Skeletal muscle satellite cell (primary cell): ENCODE data around the gene UBE2E1.
"Not testable (repeated sequence)": the region's sequence is repeated elsewhere in the genome, so short reads cannot be mapped to it uniquely, and the experiment has no call there.

Experiments used
- H3K27me3 ChIP-seq: 2 replicates; pipeline ENCODE4 v1.7.0; 2013; ENCODE audit warnings: low read length; ENCODE audit not compliant: control insufficient read depth, insufficient read depth
- H3K36me3 ChIP-seq: 2 replicates; pipeline ENCODE4 v1.7.0; 2013; ENCODE audit warnings: mild to moderate bottlenecking, control low read depth, low read length; ENCODE audit not compliant: insufficient read depth
- H3K4me1 ChIP-seq: 2 replicates; pipeline ENCODE4 v1.7.0; 2013; ENCODE audit warnings: low read length; ENCODE audit not compliant: control insufficient read depth, insufficient read depth
- H3K4me2 ChIP-seq: 2 replicates; pipeline ENCODE4 v1.7.0; 2013; ENCODE audit warnings: mild to moderate bottlenecking, low read length
- H3K4me3 ChIP-seq: 2 replicates; pipeline ENCODE4 v1.7.0; 2013; ENCODE audit warnings: low read length
- H3K9ac ChIP-seq: 2 replicates; pipeline ENCODE4 v1.7.0; 2013; ENCODE audit warnings: mild to moderate bottlenecking, low read depth, low read length, moderate library complexity
- H3K9me3 ChIP-seq: replicated peaks from 2 replicates; pipeline ENCODE4 v1.7.0; 2013; ENCODE audit warnings: mild to moderate bottlenecking, control low read depth, low read length

The UBE2E1 gene

DNA sequence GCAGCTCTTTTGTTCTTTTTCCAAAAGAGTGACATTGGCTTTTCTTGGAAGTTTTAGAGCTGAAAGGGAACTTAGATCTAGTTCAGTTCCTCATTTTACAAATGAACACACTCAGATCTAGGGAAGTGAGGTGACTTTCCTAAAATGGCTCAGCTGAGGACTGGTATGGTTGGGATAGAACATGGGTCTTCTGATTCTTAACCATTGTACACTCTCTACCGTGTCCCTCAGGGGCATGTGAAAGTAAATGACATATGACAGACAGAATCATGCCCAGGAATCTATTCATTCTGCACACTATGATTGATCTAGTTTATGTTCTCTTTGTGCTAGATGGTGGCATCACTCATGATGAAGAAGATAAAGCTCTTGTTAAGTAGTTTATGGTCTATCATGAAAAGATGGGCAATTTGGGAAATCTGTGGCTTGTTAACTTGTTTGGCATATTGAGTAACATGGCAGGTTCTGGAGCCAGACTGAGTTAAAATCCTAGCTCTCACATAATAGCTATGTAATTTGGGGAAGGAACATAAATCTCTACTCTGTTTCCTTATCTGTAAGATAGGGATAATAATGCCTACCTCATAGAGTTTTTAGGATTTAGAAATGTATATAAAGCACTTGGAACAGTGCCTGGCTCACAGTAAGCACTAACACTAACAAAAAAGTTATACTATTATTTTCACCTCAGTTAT, 30.9 kb downstream of the UBE2E1 start:
- Histone ChIP-seq H3K4me3 (no peak overlapping the region), H3K9me3 (no peaks in the 10 kb centered on the region), H3K4me1 (no peaks in the 10 kb centered on the region), H3K4me2 (no peak overlapping the region), H3K36me3 (no peaks in the 10 kb centered on the region), H3K27me3 (no peaks in the 10 kb centered on the region), H3K9ac (no peak overlapping the region)

DNA sequence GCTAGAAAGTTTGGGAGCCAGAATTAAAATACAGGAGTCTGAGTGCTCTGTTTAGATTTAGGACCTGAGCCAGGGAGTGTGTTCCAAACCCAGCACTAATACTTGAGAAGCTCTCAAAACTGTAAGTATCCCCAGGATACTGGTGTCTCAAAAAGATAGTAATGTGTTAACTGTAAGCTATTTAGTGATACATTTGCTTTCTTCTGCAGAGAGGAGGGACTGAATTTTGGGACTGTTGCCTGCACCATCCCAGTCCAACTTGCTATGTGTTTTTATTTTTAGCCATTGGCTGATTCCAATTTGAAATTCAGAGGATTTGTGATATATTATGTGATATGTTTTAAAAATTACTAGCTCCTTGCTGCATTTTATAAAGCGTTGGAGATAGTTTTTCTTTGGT, 31.5 kb downstream of the UBE2E1 start:
- Histone ChIP-seq H3K4me2 (no peak overlapping the region), H3K9me3 (no peaks in the 10 kb centered on the region), H3K4me3 (no peak overlapping the region), H3K9ac (no peak overlapping the region), H3K4me1 (no peaks in the 10 kb centered on the region), H3K36me3 (no peaks in the 10 kb centered on the region), H3K27me3 (no peaks in the 10 kb centered on the region)

DNA sequence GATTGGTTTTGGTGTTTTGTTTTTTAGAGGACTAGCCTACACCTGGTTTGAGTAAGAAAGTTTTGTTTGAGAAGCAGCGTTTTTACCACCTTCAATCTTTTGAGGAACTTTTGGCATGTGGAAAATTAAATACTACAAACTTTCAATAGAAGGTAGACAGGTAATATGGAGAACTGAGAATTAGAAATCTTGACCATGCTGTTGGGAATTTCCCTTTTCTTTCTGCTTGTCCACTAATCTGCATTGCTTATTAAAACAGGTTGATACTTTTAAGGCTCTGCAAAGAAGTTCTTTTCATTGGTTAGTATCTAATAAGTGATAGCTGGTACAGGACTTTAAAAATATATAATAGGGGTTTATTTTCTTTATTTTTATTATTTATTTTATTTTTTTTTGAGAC, 31.9 kb downstream of the UBE2E1 start:
- no peaks in the 10 kb centered on the region for H3K27me3 ChIP-seq
- H3K9me3 ChIP-seq, result no peaks in the 10 kb centered on the region
- no peaks in the 10 kb centered on the region for H3K4me1 ChIP-seq
- H3K9ac ChIP-seq, result no peak overlapping the region
- H3K4me3 ChIP-seq, result no peak overlapping the region
- H3K36me3 ChIP-seq, result no peaks in the 10 kb centered on the region
- H3K4me2 ChIP-seq, result no peak overlapping the region

DNA sequence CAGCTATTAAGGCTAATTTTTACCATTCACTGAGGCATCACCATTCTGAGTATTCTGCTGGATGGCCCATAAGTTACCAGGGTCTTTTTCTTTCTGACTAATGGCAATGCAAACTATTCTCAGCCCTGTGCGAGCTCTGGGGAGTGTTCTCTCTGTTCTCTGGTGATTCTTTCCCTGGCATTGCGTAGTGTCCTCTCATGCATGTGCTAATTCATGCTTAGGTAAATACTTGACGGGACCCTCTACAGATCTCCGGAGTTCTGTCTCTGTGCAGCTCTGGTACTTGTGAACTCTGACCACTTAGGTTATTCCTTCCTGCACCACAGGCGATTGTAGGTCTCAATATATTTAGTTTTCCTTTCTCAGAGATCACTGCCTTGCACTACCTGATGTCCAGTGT, 34.8 kb downstream of the UBE2E1 start:
- Histone ChIP-seq H3K4me2 (no peak overlapping the region), H3K4me3 (no peak overlapping the region), H3K4me1 (no peaks in the 10 kb centered on the region), H3K9me3 (no peaks in the 10 kb centered on the region), H3K36me3 (no peaks in the 10 kb centered on the region), H3K27me3 (no peaks in the 10 kb centered on the region), H3K9ac (no peak overlapping the region)

DNA sequence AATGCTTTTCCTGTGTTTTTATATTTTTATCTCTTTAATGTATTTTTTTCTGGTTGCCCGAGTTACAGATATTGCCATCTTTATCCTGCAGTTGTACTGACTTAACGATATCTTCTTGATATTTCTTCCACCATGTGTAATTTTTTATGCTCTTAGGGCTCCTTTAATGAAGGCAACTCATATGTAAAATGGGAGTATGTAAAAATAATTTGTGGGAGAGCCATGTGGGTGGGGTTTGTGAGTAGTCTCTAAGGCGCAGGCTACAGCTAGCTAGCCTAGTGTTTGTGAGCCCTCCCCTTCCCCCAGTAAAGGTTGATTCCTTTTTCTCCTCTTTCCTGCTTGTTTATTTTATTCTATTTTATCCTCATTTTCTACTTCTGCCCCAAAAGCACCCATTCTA, 38.1 kb downstream of the UBE2E1 start:
- Histone ChIP-seq H3K4me3 (no peak overlapping the region), H3K36me3 (no peaks in the 10 kb centered on the region), H3K4me1 (no peaks in the 10 kb centered on the region), H3K27me3 (no peaks in the 10 kb centered on the region), H3K9ac (no peak overlapping the region), H3K9me3 (no peaks in the 10 kb centered on the region), H3K4me2 (no peak overlapping the region)

DNA sequence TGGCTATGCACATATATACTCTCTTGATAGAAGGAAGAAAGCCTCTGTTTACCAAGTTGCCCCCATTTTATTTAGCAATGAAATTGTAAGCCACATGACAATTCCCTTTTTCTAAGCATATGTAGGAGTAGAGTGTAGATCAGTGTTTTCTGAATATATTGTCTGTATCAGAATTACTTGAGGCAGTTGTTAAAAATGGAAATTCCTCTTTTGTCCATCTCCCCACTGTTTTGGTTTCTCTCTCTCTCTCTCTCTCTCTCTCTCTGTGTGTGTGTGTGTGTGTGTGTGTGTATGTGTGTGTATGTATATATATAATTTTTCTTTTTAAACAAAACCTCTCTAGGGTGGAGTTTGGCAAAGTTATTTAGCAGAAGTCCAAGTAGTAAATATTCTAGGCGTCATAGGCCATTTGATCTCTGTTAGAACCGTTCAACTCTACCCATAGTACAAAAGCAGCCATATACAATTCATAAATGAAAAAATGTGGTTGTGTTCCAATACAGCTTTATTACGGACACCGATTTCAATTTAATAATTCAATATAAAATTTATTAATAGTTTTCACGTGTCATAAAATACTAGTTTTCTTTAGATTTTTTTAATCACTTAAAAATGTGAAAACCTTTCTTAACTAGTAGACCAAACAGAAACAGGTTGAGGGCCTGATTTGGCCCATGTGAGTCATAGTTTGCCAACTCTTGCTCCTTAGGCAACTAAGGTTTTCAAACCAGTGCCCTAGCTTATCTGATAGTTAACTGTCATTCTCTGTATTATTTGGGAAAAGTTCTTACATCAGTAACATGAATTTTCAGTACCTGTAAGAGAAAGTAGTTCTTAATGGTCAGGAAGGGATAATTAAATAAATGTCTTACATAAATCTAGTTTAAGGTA, 39.8 kb downstream of the UBE2E1 start:
- Histone ChIP-seq H3K4me1 (no peaks in the 10 kb centered on the region), H3K9me3 (no peaks in the 10 kb centered on the region), H3K4me3 (no peak overlapping the region)

DNA sequence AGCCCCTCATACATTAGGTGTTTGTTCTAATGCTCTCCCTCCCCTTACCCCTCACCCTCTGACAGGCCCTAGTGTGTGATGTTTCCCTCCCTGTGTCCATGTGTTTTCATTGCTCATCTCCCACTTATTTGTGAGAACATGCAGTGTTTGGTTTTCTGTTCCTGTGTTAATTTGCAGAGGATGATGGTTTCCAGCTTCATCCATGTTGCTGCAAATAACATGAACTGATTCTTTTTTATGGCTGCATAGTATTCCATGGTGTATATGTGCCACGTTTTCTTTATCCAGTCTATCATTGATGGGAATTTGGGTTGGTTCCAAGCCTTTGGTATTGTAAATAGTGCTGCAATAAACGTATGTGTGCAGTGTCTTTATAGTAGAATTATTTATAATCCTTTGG, 43.7 kb downstream of the UBE2E1 start:
- H3K4me3 ChIP-seq, H3K9me3 ChIP-seq, H3K9ac ChIP-seq, H3K4me1 ChIP-seq, H3K4me2 ChIP-seq, H3K36me3 ChIP-seq, H3K27me3 ChIP-seq: not testable (repeated sequence)

More for the DNA sequence above, 39.8 kb downstream of the UBE2E1 start:
- Histone ChIP-seq H3K27me3 (no peaks in the 10 kb centered on the region), H3K9ac (no peak overlapping the region), H3K4me2 (no peak overlapping the region), H3K36me3 (no peaks in the 10 kb centered on the region)

DNA sequence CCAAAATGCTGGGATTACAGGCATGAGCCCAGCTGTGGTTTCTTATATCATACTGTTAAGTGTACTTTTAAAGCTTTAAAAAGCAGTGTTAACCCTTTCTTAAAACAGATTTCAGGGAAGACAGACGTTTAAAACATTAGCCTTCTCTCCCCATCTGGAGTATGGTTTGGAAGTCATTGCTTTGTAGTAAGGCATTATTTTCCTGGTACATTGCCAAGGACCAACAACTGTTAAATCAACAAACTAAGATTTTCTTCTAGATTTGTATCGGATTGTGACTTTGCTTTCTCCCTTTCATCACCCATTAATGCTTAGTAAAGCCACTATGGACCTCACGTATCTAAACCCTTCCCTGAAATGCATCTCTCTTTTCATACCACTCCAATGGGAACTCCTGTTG, 50.5 kb downstream of the UBE2E1 start:
- H3K4me2 ChIP-seq, result no peak overlapping the region
- H3K9me3 ChIP-seq, result no peaks in the 10 kb centered on the region

DNA sequence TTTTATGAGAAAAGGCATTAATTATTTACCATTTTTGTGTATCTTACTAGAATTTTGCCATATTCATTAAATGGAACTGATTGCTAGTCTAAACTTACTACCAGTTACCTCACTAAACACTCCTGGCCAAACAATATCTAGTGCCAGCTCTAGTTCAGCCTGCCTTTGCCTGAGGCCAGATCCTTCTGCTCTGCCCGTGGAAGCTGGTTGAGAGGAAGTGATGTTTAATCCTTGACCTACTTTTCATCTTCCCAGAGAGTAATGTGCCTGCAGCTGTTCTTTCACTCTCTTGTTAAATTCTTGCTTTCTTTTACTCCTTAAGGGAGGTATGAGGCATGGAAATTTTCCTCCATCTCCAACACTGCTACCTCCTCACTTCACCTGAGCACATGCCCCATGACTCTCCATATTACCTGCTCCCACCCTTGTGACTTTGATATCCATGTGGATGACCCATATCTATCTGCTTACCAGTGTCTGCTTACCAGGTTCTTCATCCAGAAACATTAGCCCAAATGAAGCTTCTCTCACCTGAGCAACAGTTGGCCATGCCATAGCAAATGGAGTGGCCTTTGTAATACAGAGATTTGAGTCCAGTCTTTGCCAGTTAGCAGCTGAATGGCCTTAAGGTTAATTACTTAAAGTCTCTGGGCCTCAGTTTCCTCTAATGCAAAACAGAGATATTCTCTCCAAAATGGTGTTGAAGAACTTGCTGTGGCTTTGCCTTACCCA, 53.4 kb downstream of the UBE2E1 start:
- Histone ChIP-seq H3K4me3 (no peak overlapping the region), H3K9me3 (no peaks in the 10 kb centered on the region), H3K4me1 (peaks cover 26% of the 10 kb centered on the region), H3K9ac (no peak overlapping the region), H3K27me3 (no peaks in the 10 kb centered on the region), H3K36me3 (no peaks in the 10 kb centered on the region), H3K4me2 (no peak overlapping the region)

More for the DNA sequence above, 50.5 kb downstream of the UBE2E1 start:
- Histone ChIP-seq H3K27me3 (no peaks in the 10 kb centered on the region), H3K9ac (no peak overlapping the region), H3K36me3 (peaks cover 4% of the 10 kb centered on the region), H3K4me1 (peaks cover 30% of the 10 kb centered on the region), H3K4me3 (no peak overlapping the region)

DNA sequence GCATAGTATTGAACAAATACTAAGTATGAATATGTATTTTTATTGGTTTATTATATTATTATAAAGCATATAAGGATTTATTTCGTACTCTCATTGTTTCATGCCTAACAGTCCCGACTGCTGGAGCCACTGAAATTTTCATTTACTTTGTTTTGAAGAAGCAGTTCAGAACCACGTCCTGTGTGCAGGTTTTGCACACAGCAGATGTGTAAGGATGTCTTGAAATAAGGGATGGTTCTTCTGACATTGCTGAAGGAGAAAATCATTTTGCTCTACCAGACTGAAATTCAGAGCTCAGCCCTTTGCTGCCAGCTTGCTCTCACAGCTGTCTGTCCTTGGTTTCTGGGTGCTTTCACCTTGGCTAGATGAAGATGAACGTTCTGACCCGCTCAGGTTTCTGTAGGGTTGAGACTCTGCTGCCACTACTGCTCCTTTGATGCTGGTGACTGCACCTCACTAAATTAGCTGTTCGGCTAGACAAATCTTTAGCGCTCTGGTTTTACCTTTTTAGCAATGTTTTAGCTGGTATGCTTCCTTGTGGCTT, 54.2 kb downstream of the UBE2E1 start:
- no peak overlapping the region for H3K9ac ChIP-seq
- no peaks in the 10 kb centered on the region for H3K27me3 ChIP-seq
- H3K4me3 ChIP-seq, result no peak overlapping the region
- H3K4me2 ChIP-seq, result no peak overlapping the region
- H3K4me1 ChIP-seq, result peaks cover 26% of the 10 kb centered on the region
- no peaks in the 10 kb centered on the region for H3K36me3 ChIP-seq
- H3K9me3 ChIP-seq, result no peaks in the 10 kb centered on the region

DNA sequence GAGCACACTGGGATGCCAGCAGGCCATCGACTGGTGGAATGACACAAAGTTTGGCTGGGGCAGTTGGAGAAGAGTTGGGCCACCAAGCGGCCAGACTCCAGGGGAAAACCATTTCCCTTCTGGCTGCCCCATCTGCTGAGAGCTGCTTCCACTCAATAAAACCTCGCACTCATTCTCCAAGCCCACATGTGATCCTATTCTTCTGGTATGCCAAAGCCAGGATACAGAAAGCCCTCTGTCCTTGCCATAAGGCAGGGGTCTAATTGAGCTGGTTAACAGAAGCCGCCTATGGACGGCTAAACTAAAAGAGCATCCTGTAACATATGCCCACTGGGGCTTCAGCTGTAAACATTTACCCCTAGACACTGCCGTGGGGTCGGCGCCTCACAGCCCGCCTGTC, 55.9 kb downstream of the UBE2E1 start:
- H3K27me3 ChIP-seq, result no peaks in the 10 kb centered on the region
- H3K36me3 ChIP-seq, result no peaks in the 10 kb centered on the region
- H3K9me3 ChIP-seq, result no peaks in the 10 kb centered on the region
- H3K4me1 ChIP-seq, result peaks cover 31% of the 10 kb centered on the region
- no peak overlapping the region for H3K4me2 ChIP-seq
- no peak overlapping the region for H3K9ac ChIP-seq
- no peak overlapping the region for H3K4me3 ChIP-seq
